Muscle layer of colon (tissue), 2 donors: Measurements from ENCODE around the gene SSH2.

Experiments
- H3K27ac ChIP-seq: one replicate; pipeline ENCODE4 v1.7.0; 2013; ENCODE audit warnings: low read depth, mild to moderate bottlenecking, low read length, moderate library complexity
- H3K27me3 ChIP-seq, 2 donors: one replicate each; pipeline ENCODE4 v1.7.0; 2013; ENCODE audit warnings: low read length in 2 of 2, mild to moderate bottlenecking in 2 of 2; ENCODE audit not compliant: insufficient read depth in 2 of 2, control insufficient read depth in 1 of 2
- H3K36me3 ChIP-seq: one replicate; pipeline ENCODE4 v1.7.0; 2013; ENCODE audit warnings: mild to moderate bottlenecking, low read length; ENCODE audit not compliant: insufficient read depth
- H3K4me1 ChIP-seq: one replicate; pipeline ENCODE4 v1.7.0; 2013; ENCODE audit warnings: mild to moderate bottlenecking, low read length; ENCODE audit not compliant: insufficient read depth
- H3K4me3 ChIP-seq, 2 donors: one replicate each; pipeline ENCODE4 v1.7.0; 2013; ENCODE audit warnings: low read length in 2 of 2, low read depth in 1 of 2, mild to moderate bottlenecking in 1 of 2, moderate library complexity in 1 of 2
- H3K9ac ChIP-seq: one replicate; pipeline ENCODE4 v1.7.0; 2013; ENCODE audit warnings: low read length
- H3K9me3 ChIP-seq: one replicate; pipeline ENCODE4 v1.7.0; 2013; ENCODE audit warnings: mild to moderate bottlenecking, low read length
- donor health status: abdominal sarcoma.
- donor health status: Adenocarcinoma of cecum.

The SSH2 gene

GRCh38 chr17:29592850-29593551 lies 337.0 kb downstream of the SSH2 start, which contains the start of gene ANKRD13B:
Gene ANKRD13B (plus strand): TSS chr17:29593132. CDS start chr17:29593622, 490 bp downstream.
- H3K36me3 ChIP-seq: no peaks in the 10 kb centered on the region
- no peaks in the 10 kb centered on the region for H3K27me3 ChIP-seq
- H3K4me1 ChIP-seq: peaks cover 44% of the 10 kb centered on the region
- no peak within 1 kb of the TSS for H3K9ac ChIP-seq
- peak within 1 kb of the TSS; percentile 60 to 68 for H3K4me3 ChIP-seq
- peak within 1 kb of the TSS; percentile 71 for H3K27ac ChIP-seq
- H3K9me3 ChIP-seq: no peaks in the 10 kb centered on the region

DNA sequence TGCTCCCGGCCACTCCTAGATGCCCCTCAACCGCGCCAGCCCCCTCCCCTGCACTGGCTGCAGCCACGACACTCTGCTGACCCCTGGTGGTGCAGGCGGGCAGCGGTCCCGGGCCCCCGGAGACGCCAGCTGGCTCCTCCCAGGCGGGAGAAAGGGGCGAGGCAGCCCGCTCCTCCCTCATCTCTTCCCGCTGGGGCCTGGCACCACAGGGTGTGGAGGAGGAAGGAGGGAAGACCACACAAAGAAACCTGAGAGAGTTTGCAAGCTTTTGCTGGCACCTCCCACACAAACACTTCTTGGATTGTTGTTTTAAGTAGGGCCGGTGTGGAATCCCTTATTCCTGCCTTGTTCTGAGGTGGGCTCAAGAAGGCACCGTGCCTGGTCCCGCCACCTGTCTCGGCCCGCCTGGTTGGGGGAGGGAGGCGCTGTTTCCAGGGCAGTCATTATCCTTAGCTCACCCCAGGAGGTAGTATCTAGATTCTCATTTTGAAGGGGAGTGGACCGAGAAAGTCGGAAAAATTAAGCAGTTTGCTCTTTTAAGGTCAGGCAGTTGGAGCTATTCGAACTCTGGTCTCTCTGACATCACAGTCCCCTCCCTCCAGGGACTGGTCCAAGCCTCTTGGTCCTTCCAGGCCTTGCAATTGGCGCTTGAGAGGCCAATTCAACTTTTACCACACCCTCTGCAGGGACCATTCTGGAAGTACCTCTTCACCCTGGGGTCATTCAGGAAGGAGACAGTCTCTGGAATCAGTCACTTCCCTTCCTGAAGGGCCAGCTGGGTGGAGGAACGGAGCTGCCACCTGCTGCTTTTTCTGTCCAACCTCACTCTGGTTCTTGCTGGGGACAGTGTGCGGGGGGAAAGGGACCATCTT lies 338.1 kb downstream of the SSH2 start:
- Histone ChIP-seq H3K9ac (no peak overlapping the region), H3K4me3 (peak overlapping the region; percentile 25 to 68), H3K4me1 (peaks cover 54% of the 10 kb centered on the region)

DNA sequence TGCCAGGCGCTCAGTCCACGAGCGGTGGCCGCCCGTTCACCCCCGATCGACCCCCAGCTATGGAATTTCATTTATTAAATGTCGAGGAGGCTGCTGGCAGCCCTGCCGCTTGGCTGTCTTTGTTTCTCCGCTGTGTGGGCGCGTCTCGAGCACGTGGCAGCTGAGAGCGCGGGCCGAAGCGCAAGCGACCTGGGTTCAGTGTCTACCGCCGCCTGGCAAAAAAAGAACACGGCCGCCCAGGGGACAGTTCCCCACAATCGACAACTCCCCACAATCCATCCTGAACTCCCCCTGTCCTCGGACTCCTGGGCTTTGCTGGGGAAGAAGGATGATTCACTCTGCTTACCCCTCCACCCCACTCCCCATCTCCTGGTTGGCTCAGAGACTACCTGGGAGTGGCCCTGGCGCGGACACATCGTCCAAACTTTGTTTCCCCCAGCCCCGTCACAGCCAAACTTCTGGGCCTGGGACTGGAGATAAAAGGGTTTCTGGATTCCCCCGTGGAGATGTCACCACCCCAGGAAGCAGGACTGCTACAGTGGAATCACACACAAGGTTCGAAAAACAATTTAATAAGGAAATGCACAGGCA lies 338.8 kb downstream of the SSH2 start:
- H3K9ac ChIP-seq: no peak overlapping the region
- H3K4me3 ChIP-seq: peak overlapping the region; percentile 25 to 68
- no peaks in the 10 kb centered on the region for H3K9me3 ChIP-seq
- H3K36me3 ChIP-seq: no peaks in the 10 kb centered on the region
- peaks cover 60% of the 10 kb centered on the region for H3K4me1 ChIP-seq
- H3K27me3 ChIP-seq: no peaks in the 10 kb centered on the region
- peak overlapping the region; percentile 71 for H3K27ac ChIP-seq

More for the DNA sequence above, 338.1 kb downstream of the SSH2 start:
- Histone ChIP-seq H3K27me3 (no peaks in the 10 kb centered on the region), H3K36me3 (no peaks in the 10 kb centered on the region), H3K27ac (peak overlapping the region; percentile 71), H3K9me3 (no peaks in the 10 kb centered on the region)

- peak overlapping the region; percentile 71 for H3K27ac ChIP-seq
- peaks cover 60% of the 10 kb centered on the region for H3K4me1 ChIP-seq
- no peaks in the 10 kb centered on the region for H3K36me3 ChIP-seq
- no peak overlapping the region for H3K9ac ChIP-seq
- peak overlapping the region; percentile 68 to 70 for H3K4me3 ChIP-seq
- no peaks in the 10 kb centered on the region for H3K9me3 ChIP-seq
- H3K27me3 ChIP-seq: no peaks in the 10 kb centered on the region
Measured at GRCh38 chr17:29590411-29591145, 339.4 kb downstream of the SSH2 start.

GRCh38 chr17:29589524-29590410 lies 340.3 kb downstream of the SSH2 start, which contains the start of gene GIT1:
Gene GIT1 (minus strand): TSS chr17:29589648. CDS start chr17:29589378, 270 bp downstream.
- no peaks in the 10 kb centered on the region for H3K9me3 ChIP-seq
- no peaks in the 10 kb centered on the region for H3K27me3 ChIP-seq
- peaks cover 67% of the 10 kb centered on the region for H3K4me1 ChIP-seq
- no peaks in the 10 kb centered on the region for H3K36me3 ChIP-seq
- peak within 1 kb of the TSS; percentile 60 for H3K9ac ChIP-seq
- peak within 1 kb of the TSS; percentile 96 for H3K27ac ChIP-seq
- peak within 1 kb of the TSS; percentile 73 to 84 for H3K4me3 ChIP-seq

- Histone ChIP-seq H3K9ac (peak overlapping the region; percentile 60), H3K27me3 (no peaks in the 10 kb centered on the region), H3K27ac (peak overlapping the region; percentile 96), H3K4me1 (peaks cover 66% of the 10 kb centered on the region), H3K4me3 (peak overlapping the region; percentile 73 to 84), H3K9me3 (no peaks in the 10 kb centered on the region), H3K36me3 (no peaks in the 10 kb centered on the region)
Measured at GRCh38 chr17:29588562-29589411, 341.2 kb downstream of the SSH2 start.

- Histone ChIP-seq H3K36me3 (peaks cover 2% of the 10 kb centered on the region), H3K4me3 (peak overlapping the region; percentile 73 to 84), H3K4me1 (peaks cover 66% of the 10 kb centered on the region), H3K27me3 (no peaks in the 10 kb centered on the region), H3K9me3 (no peaks in the 10 kb centered on the region), H3K27ac (peak overlapping the region; percentile 96), H3K9ac (peak overlapping the region; percentile 60)
Measured at GRCh38 chr17:29588017-29588561, 341.9 kb downstream of the SSH2 start.

DNA sequence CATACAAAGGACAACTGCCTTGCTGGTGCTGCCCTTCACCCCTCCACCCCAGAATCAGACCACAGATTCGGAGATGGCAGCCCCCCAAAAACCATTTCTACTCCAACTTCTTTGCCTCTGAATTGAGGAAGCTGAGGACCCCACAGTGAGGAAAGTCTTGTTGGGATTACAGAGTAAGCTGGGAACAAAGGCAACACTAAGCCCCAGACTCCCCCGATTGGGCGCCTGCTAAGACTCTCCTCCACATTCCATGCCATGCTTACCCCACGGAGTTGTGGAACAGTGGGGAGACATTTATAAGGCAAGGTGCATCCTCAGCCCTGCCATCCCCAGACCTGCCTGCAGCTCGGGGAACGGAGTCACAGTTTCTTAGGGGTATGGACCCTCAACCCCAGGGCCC lies 342.4 kb downstream of the SSH2 start:
- H3K9ac ChIP-seq: peak overlapping the region; percentile 7

DNA sequence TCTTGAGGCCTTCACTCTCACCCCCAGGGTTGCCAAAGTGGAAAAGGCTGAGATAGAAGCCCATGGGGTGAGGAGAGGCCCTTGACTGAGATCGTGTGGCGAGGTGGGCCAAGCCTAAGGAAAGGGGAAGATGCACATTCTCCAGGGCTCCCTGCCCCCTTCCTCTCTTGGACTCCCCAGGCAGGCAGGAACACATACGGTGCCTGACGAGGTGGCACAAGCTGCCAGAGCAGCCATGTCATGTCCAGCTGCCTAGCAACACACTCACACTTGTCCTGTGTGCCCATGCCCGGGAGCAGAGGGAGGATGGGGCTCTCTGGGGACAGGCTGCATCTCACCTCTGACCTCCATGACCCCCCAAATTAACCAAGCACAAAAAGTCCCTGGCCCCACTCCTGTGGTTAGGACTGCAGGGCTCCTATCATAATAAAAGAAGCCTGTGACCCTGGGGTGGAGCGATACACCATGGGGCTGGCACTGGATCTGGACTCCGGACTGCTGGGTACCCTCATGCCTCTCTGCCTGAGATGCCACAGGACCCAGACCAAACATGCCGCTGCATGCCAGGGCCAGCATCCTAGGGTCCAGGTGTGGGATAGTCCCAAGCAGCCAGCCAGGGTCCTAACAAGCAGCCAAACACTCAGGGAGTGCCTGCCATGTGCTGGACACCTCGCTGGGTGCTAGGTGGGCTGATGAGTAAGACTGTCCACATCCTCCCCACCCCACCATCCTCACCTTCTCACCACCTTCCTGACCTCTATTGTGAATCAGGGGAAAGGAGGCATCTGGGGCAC lies 343.2 kb downstream of the SSH2 start:
- Histone ChIP-seq H3K36me3 (peaks cover 14% of the 10 kb centered on the region), H3K9ac (no peak overlapping the region), H3K27me3 (no peaks in the 10 kb centered on the region), H3K4me1 (peaks cover 57% of the 10 kb centered on the region), H3K9me3 (no peaks in the 10 kb centered on the region), H3K4me3 (no peak overlapping the region), H3K27ac (no peak overlapping the region)

More for the DNA sequence above, 342.4 kb downstream of the SSH2 start:
- peaks cover 7% of the 10 kb centered on the region for H3K36me3 ChIP-seq
- peaks cover 64% of the 10 kb centered on the region for H3K4me1 ChIP-seq
- H3K9me3 ChIP-seq: no peaks in the 10 kb centered on the region
- H3K27me3 ChIP-seq: no peaks in the 10 kb centered on the region
- H3K27ac ChIP-seq: peak overlapping the region; percentile 96
- H3K4me3 ChIP-seq: peak overlapping the region; percentile 73 to 84
